ENCODE data around the gene TPRN.

TPRN gene

DNA sequence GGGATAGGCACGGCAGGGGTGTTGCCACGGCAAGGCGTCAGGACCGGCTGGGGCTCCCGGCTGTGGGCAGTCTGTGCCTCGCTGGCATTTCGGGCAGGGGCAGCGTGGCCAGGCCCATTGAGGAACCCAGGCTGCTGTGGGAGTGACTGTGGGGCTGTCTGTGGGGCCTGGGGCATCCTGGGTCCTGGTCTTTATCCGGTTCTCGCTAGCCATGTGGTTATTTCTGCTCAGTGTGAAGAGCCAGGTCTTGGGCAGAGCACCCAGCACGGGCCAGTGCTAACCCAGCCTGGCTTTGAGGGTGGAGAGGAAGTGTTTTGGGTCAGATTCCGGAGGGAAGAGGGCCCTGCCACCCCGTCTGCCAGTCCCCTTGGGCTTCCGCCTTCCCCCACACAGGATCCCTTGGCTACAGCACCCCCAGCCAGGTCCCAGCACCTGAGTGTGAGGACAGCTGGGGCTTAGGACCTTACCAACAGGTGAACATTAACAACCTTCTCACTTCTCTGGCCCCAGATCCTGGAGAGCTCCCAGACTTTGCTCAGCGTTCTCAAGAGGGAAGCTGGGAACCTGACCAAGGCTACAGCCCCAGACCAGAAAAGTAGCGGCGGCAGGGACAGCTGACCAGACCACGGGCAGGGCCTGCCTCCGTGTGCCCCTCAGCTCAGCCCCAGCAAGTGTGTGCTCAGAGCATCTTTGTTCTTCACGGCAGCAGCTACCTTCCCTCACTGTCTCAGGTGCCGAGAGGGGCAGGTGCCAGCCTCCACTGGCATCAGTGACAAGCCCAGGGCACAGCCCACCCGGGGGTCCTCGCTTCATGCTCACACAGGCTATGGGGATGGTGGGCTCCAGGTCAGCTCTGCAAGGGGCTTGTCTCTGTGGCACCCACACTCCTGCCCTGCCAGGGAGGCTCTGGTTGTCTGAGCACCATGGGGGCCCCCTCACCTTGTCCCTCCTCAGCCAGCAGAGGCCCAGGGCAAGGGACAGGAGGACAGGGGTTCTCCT is 10.9 kb downstream of the TPRN start:
- no peak for DNase-seq (ENCODE audit: low read depth)

DNA sequence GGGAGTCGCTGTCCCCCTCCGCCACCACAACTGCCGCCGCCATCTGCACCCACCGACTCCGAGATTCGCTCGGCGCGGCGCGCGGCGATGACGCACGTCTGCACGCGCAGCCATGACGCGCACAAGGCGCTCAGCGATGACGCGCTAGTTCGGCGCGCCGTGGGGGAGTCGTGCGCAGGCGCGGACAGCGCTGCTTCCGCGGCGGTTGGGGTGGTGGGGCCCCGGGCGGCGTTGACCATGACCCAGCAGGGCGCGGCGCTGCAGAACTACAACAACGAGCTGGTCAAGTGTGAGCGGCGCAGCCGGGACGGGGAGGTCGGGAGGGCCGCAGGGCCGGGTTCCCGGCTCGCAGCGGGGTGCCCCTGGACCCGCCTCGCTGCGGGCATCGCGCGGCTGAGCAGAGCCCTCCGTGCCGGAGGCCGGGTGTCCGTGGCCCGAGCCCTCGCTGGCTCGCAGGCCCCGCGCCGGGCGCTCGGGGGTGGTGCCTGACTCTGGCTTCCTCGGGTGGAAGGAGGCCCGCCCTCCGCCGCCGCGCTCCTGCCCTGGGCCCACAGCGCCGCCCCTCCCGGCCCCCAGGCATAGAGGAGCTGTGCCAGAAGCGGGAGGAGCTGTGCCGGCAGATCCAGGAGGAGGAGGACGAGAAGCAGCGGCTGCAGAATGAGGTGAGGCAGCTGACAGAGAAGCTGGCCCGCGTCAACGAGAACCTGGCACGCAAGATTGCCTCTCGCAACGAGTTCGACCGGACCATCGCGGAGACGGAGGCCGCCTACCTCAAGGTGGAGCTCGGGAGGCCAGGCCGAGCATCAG is 11.8 kb downstream of the TPRN start, which contains the start of the genes ANAPC2 and SSNA1:
TSS of gene ANAPC2 (minus strand) at position 71 of the 807 bp plus-strand sequence. CDS start at position 43, 28 bp downstream.
TSS of gene SSNA1 (plus strand) at position 187 of the 807 bp plus-strand sequence. CDS start at position 238, 51 bp downstream.
- peak; percentile 87 for DNase-seq (ENCODE audit: low read depth)

DNA sequence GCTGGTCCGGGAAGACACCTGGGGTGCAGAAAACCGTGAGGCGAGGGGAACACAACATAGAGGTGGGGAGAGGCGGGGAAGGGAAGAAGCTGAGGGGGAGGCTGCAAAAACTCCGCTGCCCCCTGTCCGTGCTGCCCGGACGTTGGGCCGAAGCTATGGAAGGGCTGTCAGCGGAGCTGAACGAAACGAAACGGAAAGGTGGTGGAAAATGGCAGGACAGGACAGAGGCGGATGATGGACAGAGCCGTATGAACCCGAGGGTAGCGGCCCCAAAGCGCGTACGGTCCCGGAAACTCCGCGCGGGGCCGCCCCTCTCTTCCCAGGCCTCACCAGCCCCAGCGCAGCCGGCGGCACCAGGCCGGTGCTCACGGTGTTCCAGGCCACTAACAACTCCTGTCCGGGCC is 12.5 kb downstream of the TPRN start:
- DNase-seq (ENCODE audit: low read depth) = no peak

DNA sequence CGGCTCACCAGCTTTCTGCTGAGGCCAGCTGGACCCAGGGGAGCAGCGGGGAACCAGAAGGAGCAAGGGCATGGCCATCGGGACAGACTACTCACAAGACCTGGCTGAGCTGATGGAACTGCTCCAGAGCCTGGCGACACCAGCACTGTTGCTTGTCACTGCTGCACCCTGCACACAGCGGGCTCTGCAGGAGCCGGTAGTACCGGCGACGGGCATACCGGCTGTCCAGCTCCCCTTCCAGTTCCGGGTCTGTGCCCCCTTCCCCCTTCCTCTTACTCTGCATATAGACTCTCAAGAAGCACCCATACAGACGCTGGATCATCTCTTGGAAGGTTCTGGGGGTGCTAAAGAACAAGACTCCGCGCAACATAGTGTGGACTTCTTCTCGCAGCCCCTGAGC is 13.2 kb downstream of the TPRN start:
- no peak for DNase-seq (ENCODE audit: low read depth)

DNA sequence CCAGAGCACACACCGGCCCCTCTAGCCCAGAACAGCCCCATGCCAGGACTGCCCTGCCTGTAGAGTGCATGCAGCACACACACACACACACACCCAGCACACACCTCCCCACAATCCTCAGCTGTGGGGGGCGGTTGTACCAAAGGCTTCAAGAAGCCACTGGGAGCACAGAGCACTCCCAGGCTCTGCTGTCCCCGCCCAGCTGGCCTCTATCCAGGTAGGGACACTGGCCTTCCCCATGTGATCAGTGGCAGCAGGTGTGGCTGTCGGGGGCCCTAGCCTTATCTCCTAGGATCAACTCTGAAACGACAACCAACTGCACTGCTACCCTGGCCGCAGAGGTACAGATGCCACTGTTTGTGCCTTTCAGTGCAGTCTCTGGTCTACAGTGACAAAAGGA is 14.2 kb downstream of the TPRN start:
- no peak for DNase-seq (ENCODE audit: low read depth)

DNA sequence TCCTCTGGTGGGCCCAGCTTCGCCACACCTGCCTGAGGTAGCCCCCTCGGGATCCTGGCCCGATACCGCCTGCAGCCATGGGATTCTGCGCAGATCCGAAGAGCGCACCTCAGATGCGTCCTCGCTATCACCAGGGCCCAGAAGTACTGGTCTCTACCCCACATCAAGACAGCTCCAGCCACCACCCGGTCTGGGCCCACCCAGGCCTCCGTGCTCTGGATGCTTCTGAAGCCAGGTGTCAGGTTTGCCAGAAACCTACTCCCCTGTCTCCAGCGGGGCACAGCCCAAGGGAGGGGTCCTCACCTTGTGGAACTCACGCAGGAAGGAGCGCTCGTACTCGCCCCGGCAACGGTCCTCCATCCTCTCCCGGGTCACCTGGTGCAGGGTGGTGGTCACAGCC is 14.6 kb downstream of the TPRN start:
- no peak for DNase-seq (ENCODE audit: low read depth)

DNA sequence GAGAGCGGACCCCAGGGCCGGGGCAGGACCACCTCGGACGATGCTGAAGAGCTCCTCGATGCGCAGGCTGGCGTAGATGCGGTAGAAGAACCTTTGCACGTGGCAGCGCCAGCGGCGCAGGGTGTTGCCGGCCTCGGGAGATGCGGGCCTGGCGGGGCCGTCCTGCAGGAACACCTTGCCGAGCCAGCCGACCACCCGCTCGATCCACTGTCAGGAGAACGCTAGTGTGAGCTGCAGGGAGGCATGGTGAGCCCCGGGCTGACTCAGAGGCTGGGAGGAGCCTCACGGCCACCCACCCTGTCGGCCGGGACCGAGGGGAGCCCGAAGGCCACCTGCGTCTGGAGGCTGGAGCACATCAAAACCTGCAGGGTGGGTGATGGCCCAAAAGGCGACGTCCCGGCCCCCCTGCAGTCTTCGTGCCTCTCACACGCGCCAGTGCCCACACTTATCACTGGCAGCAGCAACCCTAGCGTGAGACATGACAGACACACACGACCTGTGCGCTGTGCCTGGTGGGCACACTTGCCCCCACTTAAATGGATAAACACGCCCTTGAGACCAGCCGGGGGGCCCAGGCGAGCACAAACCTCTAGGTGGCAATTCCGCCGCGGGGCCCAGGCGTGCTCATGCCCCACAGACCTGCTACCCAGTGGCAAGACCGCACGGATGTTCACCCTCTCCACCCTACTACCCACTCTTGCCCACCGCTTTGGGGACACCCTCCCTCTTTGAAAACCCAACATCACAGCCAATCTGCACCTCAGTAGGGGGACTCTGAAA is 15.5 kb downstream of the TPRN start:
- no peak for DNase-seq (ENCODE audit: low read depth)

DNA sequence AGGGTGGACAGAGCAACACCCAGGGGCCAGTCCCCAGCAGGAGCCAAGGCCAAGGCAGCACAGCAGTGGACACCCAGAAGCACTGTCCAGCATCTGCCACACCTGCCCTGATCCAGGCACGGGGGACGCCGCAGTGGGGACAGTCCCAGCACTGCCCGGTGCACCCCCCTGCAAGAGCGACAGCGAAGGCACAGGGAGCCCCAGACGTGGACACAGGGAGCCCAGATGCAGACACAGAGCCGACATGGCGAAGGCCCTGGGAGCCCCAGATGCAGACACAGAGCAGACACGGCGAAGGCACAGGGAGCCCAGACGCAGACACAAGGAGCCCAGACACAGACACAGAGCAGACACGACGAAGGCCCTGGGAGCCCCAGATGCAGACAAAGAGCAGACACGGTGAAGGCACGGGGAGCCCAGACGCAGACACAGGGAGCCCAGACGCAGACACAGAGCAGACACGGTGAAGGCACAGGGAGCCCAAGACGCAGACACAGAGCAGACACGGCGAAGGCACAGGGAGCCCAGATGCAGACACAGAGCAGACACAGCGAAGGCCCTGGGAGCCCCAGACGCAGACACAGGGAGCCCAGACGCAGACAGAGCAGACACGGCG is 16.5 kb downstream of the TPRN start:
- no peak for DNase-seq (ENCODE audit: low read depth)

DNA sequence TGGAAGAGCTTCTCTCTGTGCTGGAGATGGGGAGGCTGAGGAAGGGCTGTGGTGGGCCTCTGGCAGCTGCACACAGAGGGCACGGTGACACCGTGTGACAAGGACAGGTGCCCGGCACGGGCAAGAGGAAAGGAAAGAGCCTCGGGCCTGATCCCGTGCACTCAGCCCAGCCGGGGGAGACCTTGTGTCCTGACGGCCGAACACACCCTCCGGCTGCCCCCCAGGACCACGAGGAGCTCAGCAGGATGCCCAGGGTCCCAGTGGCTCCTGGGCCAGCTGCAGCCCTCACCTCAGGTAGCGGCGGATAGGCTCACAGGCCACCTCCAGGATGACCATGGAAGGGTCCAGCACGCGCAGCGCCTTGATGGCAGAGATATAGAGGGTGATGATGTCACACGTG is 17.7 kb downstream of the TPRN start:
- no peak for DNase-seq (ENCODE audit: low read depth)

DNA sequence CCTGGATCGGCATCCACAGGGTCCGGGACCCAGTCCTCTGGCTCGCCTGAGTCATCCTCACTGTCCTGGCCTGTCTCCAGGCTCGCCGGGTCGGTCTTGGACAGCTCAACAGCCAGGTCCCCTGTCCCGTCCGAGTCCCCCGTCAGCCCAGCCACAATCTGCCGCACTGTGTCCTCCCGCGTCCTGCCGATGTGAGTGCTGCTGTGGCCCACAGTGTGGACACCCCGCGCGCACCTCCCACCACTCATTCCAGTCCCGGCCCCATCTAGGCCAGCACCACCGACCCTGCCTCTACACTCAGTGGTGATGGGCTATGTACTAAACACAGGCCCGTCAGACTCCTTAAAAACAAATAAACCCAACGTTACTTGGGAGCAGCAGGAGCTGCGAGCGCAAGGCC is 18.9 kb downstream of the TPRN start:
- DNase-seq (ENCODE audit: low read depth) = no peak

DNA sequence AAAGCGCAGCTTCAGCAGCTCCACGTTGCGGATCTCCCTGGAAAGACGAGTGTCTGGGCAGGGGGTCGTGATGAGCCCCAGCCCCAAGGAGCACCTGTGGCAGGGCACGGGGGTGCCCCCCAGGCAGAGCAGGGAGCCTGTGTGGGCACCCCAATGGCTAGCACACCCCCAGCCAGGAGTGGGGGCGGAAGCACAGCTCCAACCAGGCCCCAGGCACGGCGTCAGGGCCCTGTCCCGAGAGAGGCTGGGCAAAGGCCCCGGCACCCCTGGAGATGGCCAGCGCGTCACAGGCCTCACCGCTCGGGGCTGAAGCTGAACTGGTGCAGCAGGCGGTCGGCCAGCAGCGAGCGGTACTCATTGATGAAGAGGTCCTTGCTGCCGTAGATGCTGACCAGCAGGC is 20.1 kb downstream of the TPRN start:
- DNase-seq (ENCODE audit: low read depth) = no peak

DNA sequence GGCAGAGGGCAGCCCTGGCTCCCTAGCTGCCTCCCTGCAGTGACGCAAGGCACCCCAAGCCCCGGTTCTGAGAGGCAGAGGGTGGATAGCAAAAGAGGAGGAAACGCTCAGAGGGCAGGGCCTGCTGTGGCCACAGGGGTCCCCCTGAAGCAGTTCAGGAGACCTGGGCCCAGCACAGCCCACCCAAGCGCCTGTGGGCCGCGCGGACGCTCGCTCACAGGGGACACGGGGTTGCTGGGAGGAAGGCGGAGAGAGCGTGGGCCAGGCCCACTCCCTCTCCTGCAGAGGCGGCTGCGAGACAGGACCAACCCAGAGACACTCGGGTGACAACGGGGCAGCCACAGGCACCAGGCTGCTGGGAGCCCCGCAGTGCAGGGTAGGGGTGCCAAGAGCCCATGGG is 20.8 kb downstream of the TPRN start:
- DNase-seq (ENCODE audit: low read depth) = no peak

DNA sequence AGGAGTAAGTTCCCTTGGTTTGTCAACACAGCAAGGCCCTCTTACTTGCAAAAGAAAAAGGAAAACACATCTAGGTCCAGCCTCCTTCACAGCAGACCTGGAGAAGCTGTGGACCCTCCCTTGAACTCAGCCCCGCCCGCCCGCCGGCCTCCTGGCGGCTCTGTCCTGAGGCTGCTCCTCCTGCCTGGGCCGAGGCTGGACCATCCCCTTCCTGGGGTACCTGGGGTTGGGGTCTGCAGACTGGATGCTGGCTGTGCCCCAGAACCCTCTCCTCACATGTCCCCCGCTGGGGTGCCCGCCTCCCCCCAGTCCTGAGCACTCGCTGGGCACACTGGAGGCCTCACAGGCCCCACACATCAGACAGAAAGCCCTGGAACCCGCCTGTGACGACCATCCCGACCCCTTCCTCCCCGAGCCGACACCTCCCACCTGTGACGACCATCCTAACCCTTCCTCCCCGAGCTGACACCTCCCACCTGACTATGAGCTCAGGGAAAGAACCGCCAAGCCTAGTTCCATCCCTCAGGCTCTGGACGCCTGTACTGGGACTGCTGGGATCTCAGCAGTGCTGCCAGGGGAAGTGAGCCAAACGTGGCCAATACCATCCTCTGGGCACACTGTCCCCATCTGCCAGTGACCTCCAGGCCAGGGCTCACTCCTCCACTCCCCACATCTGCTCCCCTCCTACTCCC is 21.5 kb downstream of the TPRN start:
- no peak for DNase-seq (ENCODE audit: low read depth)

DNA sequence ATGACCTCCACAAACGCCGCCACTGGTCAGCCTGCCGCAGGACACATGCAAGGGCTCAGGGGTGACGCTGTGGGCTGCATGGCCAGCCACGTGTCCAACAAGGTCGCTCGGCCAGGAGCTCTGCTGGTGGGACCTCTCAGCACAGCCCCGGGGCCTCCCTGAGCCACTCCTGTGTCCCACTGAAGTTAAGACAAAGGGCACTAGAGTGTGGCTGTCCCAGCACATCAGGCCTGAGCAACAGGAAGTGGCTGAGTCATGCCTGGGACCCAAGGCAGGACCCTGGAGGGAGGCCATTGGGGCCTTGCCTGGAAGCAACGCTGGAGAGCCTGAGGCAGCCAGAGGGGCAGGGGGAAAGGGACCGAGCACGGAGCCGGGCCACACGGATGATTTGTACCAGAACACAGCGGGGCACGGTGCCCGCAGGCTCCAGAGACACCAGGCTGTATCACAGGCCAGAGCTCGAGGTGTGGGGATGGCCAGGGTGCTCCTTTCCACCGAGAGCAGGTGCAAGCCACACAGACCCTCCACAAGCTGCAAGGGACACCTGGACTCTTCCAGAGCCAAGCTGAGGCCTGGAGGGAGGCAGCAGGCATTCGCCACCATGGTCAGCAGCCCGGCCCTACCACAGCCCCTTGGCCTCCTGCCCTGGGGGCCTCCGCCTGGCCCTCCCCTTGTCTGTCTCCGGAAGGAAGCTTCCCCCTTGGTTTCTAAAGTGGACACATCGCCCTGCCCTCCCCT is 22.2 kb downstream of the TPRN start:
- no peak for DNase-seq (ENCODE audit: low read depth)

DNA sequence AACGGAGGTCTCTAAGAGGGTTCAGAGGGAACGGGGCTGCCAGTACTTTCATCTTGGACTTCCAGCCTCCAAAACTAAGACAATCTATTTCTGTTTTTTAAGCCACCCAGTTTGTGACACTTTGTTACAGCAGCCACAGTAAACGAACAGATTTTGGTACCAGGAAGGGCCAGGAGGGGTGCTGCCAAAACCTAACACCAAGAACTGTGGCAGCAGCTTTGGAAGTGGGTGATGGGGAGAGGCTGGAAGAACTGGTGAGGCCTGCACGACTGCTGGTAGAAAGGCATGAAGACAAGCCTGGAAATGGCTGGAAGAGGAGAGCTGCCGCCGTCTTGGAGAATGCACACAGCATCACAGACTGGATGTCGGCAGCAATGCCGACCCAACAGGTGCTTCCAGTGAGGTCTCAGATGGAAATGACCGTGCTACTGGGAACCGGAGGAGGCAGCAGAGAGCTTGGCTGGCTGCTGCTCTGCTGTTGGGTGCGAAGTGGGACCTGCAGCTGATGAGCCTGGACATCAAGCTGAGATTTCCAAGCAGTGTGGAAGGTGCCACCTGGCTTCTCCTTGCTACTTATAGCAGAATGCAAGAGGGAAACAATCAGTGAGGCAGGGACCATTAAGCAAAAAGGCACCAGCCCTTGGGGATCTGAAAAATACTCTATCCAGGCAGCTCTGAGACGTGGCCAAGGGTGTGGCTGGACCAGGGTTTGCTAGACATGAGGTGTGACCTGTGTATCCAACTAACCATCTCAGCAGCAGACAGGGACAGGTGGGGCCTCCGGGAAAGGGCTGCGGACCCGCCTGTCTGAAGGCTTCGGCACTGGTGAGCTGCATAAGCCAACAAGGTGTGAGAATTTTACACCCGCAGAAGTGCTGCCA is 24.0 kb downstream of the TPRN start:
- DNase-seq (ENCODE audit: low read depth) = no peak

DNA sequence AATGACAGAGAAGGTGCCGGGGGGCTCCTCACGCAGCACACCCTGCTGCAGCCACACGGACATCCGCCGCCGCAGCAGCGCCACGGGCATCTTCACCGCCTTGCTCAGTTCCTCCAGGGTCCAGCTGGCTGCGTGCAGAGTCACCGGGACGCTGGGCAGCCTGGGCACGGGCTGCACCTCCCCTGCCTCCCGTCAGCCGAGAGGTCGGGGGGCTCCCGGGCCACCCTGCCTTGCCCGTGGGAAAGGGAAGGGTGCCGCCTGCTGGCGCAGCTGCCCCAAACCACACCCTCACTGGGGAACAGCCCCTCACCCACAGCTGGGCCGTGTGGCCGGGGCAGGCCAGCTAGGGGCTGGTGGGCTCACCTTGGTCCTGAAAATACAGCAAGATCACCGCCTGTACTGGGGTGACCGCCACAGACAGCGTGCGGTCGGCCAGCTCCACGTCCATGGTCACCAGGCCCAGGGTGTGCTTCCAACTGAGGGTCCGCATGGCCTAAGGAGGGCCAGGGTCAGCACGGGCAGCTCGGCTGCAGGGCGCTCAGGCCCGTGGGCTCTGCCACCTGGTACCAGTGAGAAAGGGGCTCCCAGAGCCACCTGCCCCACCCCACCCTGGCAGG is 25.1 kb downstream of the TPRN start:
- DNase-seq (ENCODE audit: low read depth) = no peak

DNA sequence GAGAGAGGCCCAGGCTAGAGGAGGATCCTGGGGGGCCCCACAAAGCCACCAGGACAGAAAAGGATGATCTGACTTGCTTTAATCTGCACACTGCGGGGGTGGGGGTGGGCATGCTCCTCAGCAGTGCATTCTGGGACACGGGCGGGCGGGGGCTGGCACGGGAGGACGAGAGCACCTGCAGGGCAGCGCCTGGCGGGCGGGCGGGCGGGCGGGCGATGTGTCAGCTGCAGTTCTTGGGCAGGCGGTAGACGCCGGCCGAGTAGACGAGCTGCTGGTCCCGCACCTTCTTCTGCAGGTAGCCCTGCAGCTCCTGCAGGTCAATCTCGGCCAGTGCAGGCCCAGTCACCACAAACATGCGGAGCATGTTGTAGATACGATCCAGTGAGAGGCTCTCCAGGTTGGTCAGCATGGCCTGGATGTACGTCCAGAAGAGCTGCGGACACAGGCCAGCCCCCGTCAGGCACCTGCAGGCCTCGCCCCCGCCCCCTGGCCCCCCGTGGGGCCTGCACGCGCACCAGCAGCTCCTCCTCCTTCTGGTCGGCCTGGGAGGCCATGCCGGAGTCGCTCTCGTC is 25.7 kb downstream of the TPRN start:
- no peak for DNase-seq (ENCODE audit: low read depth)

Measured in T follicular helper cell (primary cell).